GM12878 (cell line): ENCODE measurements around the gene TP53BP1. TPM values are rescaled to one million over a fixed set of nuclear protein-coding genes. Genes with fewer than 3 reads are reported as not detected.

Source experiments
- ATAC-seq: fragments of 200-7000 bp; cut with Tn5 transposase; 3 replicates; pipeline ENCODE4 v1.9.1; 2020; ENCODE audit warnings: mild to moderate bottlenecking, moderate library complexity
- BruUV-seq: library from RNA; stranded (reverse); fragments of 400-500 nt; replicated peaks from 2 replicates; lab custom pipeline; 2021; lab: Mats Ljungman, UMichigan
- CTCF ChIA-PET: fragments of 300-600 bp; sonication (Branson Sonifier 250); formaldehyde crosslinking; extraction: SDS; loops from one replicate; lab custom pipeline; 2021; ENCODE audit warnings: inconsistent platforms; lab: Yijun Ruan, JAX
- POLR2A ChIA-PET: fragments of 350-600 bp; formaldehyde crosslinking; extraction: SDS; loops from one replicate; lab custom pipeline; 2021; ENCODE audit warnings: inconsistent platforms; lab: Charles Lee
- RAD21 ChIA-PET: fragments of 300-600 bp; sonication (Branson Sonifier 250); formaldehyde crosslinking; loops from one replicate; lab custom pipeline; 2023; ENCODE audit warnings: antibody characterized with exemption; ENCODE audit not compliant: unreplicated experiment; lab: Charles Lee
- SMC1A ChIA-PET: fragments of 300-600 bp; sonication (Branson Sonifier 250); formaldehyde crosslinking; loops from one replicate; lab custom pipeline; 2023; ENCODE audit not compliant: unreplicated experiment, uncharacterized antibody; lab: Charles Lee
- DNase-seq: peaks from one replicate; pipeline ENCODE4 v3.0.0-alpha.2; 2011; ENCODE audit warnings: low read depth, low spot score
- FAIRE-seq: peaks from 3 replicates; lab custom pipeline; 2011; peaks lifted over from hg19 to GRCh38; lab: Jason Lieb, UNC
- H2AFZ ChIP-seq: 2 replicates; pipeline ENCODE4 v1.6.0; 2011; ENCODE audit warnings: low read depth, low read length, control low read depth; ENCODE audit not compliant: control insufficient read depth
- H3K27ac ChIP-seq: 2 replicates; pipeline ENCODE4 v1.5.1; 2011; ENCODE audit warnings: control low read depth; ENCODE audit not compliant: control insufficient read depth, insufficient read depth
- H3K27me3 ChIP-seq, 2 experiments: replicated peaks in 1 of 2; 2 replicates each; pipeline versions ENCODE4 v1.6.0 to v1.6.1; 2011; ENCODE audit warnings: low read length in 1 of 2; ENCODE audit not compliant: control insufficient read depth in 2 of 2, insufficient read depth in 2 of 2
- H3K36me3 ChIP-seq, 2 experiments: 2 replicates each; pipeline ENCODE4 v1.5.1; 2011; ENCODE audit warnings: low read length in 1 of 2; ENCODE audit not compliant: control insufficient read depth in 2 of 2, insufficient read depth in 2 of 2
- H3K4me1 ChIP-seq: 2 replicates; pipeline ENCODE4 v1.6.1; 2011; ENCODE audit warnings: mild to moderate bottlenecking, low read length, moderate library complexity, mixed read lengths; ENCODE audit not compliant: control insufficient read depth, insufficient read depth
- H3K4me2 ChIP-seq: 2 replicates; pipeline ENCODE4 v1.6.0; 2011; ENCODE audit warnings: control low read depth; ENCODE audit not compliant: control insufficient read depth, insufficient read depth
- H3K4me3 ChIP-seq: fragments of 200-600 bp; sonication (generic); 2 replicates; pipeline ENCODE4 v1.5.1; 2016
- H3K79me2 ChIP-seq: 2 replicates; pipeline ENCODE4 v1.6.0; 2011; ENCODE audit warnings: low read length; ENCODE audit not compliant: control insufficient read depth, insufficient read depth
- H3K9ac ChIP-seq: 2 replicates; pipeline ENCODE4 v1.8.0; 2011; ENCODE audit warnings: low read length, control low read depth, mixed read lengths; ENCODE audit not compliant: control insufficient read depth, insufficient read depth
- H3K9me3 ChIP-seq: replicated peaks from 3 replicates; pipeline ENCODE4 v1.5.1; 2011; ENCODE audit warnings: mild to moderate bottlenecking, low read length; ENCODE audit not compliant: control insufficient read depth, insufficient read depth
- H4K20me1 ChIP-seq: 2 replicates; pipeline ENCODE4 v1.6.0; 2011; ENCODE audit not compliant: control insufficient read depth, insufficient read depth
- DPF2 ChIP-seq: fragments of 450-650 bp; IDR thresholded peaks from 2 replicates; pipeline ENCODE4 v1.6.1; 2017; ENCODE audit warnings: mild to moderate bottlenecking
- IKZF1 ChIP-seq: fragments of 450-650 bp; conservative IDR thresholded peaks from 2 replicates; pipeline ENCODE4 v1.6.1; 2017; ENCODE audit warnings: antibody characterized with exemption, mild to moderate bottlenecking
- MTA3 ChIP-seq: IDR thresholded peaks from 2 replicates; pipeline ENCODE4 v1.6.1; 2012; ENCODE audit warnings: low read length, inconsistent platforms, borderline replicate concordance
- RELB ChIP-seq: fragments of 450-650 bp; IDR thresholded peaks from 2 replicates; pipeline ENCODE4 v1.6.1; 2017; ENCODE audit warnings: low read depth, mild to moderate bottlenecking, moderate library complexity
- WGBS: methylation state at CpG from one replicate; pipeline ENCODE4 v1.1.6; 2016; ENCODE audit warnings: low lambda C conversion rate; ENCODE audit not compliant: insufficient replicate concordance, insufficient coverage; ENCODE audit errors: missing lambda C conversion rate; 5-methylcytosine and 5-hydroxymethylcytosine counted together
- in situ Hi-C: fragments of 300-500 bp; cut with MboI; formaldehyde crosslinking; loops from 9 replicates; pipeline ENCODE4 v1.14.3; 2018; ENCODE audit warnings: mixed read lengths
- intact Hi-C: fragments of 100-400 bp; cut with micrococcal nuclease; formaldehyde crosslinking; loops from one replicate; pipeline ENCODE4 v1.14.2; 2022; ENCODE audit not compliant: unreplicated experiment
- polyA plus RNA-seq, 11 experiments: library from polyadenylated mRNA; depleted of rRNA in 4 of 11; unstranded in 6 of 11; stranded (reverse) in 5 of 11; fragments of >200 nt; fragmentation: Nextera tagmentation in 4 of 11; fragmentation: Illumina TruSeq in 1 of 11; extraction: Ambion mirVana in 4 of 11; extraction: Trizol in 1 of 11; gene quantifications; 1 replicate in 1 of 11; 2 replicates in 10 of 11; pipeline versions ENCODE4 v1.2.1 to v1.2.3, GENCODE V29; 2011 to 2016; ENCODE audit warnings: inconsistent platforms in 2 of 11, missing spikeins in 2 of 11, low read depth in 1 of 11
- total RNA-seq, 4 experiments: library from RNA; depleted of rRNA in 3 of 4; stranded (reverse); fragments of >200 nt in 3 of 4; fragmentation: Illumina TruSeq in 1 of 4; extraction: Trizol in 1 of 4; gene quantifications; 2 replicates each; pipeline versions ENCODE4 v1.2.1 to v1.2.3, GENCODE V29; 2013 to 2021
- TF ChIP-seq, protein P1 (sequence below): IDR thresholded peaks from 2 replicates; pipeline ENCODE4 v1.6.1; 2011; ENCODE audit warnings: mild to moderate bottlenecking, low read depth, low read length, moderate library complexity; ENCODE audit not compliant: insufficient replicate concordance

The TP53BP1 gene
- total and polyA plus RNA-seq, 10 of the 15 experiments (the other 5 are each of a cell fraction or from before 2014, with no cell fraction given), result 6.2 to 50.2 (median 19.3) TPM

DNA sequence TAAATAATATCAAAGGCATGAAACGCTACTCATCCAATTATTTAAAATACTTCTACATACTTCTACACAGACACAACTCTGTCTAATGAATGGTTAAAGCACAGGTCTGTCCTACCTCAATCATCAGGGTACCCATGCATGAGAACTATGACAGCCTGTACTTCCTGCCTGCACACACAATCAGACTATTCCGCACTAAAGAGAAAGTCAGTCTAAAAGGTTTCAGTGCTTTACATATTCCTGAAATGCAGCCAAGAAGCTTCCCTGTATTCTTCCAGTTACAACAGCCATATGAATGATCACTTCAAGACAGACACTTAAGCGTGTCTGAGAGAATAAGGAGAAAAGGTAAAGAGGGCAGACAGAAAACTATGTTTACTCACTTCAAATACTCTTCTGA lies 63.3 kb downstream of the TP53BP1 start:
- BruUV-seq, result no TSS peak
- no peak overlapping the region for H2AFZ ChIP-seq
- H3K9ac ChIP-seq, result no peak overlapping the region
- no peaks in the 10 kb centered on the region for H3K9me3 ChIP-seq
- ATAC-seq, result 0 out of 3 replicates have a peak, but pooled peaks have one; percentile 36
- H3K79me2 ChIP-seq, result no peaks in the 10 kb centered on the region
- H3K4me2 ChIP-seq, result no peak overlapping the region
- peaks cover 0 to 19% of the 10 kb centered on the region in 2 experiments for H3K36me3 ChIP-seq
- ChIA-PET CTCF (no interaction called here), SMC1A (no interaction called here), RAD21 (no interaction called here), POLR2A (interaction anchor here (0.6 kb wide), 1 partner anchor 284 kb away, joined by 5 read pairs; no protein-coding TSS in a partner anchor)
- 44% methylated on average over 3 of the region's 3 CpGs for WGBS
- TF ChIP-seq, protein P1, sequence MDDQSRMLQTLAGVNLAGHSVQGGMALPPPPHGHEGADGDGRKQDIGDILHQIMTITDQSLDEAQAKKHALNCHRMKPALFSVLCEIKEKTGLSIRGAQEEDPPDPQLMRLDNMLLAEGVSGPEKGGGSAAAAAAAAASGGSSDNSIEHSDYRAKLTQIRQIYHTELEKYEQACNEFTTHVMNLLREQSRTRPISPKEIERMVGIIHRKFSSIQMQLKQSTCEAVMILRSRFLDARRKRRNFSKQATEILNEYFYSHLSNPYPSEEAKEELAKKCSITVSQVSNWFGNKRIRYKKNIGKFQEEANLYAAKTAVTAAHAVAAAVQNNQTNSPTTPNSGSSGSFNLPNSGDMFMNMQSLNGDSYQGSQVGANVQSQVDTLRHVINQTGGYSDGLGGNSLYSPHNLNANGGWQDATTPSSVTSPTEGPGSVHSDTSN, result no peak
- TF ChIP-seq IKZF1 (no peak), RELB (no peak), MTA3 (no peak), DPF2 (no peak)
- no peak for DNase-seq
- no peaks in the 10 kb centered on the region for H3K4me1 ChIP-seq
- FAIRE-seq, result peak; percentile 59
- intact Hi-C loops, result no loop called here
- no peak overlapping the region for H3K27ac ChIP-seq
- no peaks in the 10 kb centered on the region for H4K20me1 ChIP-seq
- no peaks in the 10 kb centered on the region for H3K27me3 ChIP-seq
- in situ Hi-C loops, result no loop called here
- no peak overlapping the region for H3K4me3 ChIP-seq
